HG02840 (cell line): ENCODE results near the gene POLR3K.
A peak's percentile ranks its signal among the peaks of the same experiment; 100 is the strongest.
"Not testable (repeated sequence)": the region's sequence is repeated elsewhere in the genome, so short reads cannot be mapped to it uniquely, and the experiment has no call there.

ENCODE experiments used
- ATAC-seq: cut with Tn5 transposase; IDR thresholded peaks from one replicate; pipeline ENCODE4 v1.9.1; 2021; ENCODE audit warnings: mild to moderate bottlenecking, moderate library complexity, moderate number of reproducible peaks; ENCODE audit not compliant: unreplicated experiment, low FRiP score

POLR3K gene

GRCh38 chr16:47234-47633 lies 6.2 kb downstream of the POLR3K start:
- no peak for ATAC-seq

DNA sequence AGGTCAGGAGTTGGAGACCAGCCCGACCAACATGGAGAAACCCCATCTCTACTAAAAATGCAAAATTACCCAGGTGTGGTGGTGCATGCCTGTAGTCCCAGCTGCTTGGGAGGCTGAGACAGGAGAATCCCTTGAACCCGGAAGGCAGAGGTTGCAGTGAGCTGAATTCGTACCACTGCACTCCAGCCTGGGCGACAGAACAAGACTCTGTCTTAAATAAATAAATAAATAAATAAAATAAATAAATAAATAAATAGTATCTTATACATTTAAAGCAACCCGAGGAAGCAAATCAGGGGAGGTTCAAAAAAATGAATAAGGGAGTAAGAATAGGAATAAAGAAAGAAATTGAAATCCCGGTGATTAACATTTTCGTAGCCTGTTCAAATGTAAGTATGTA lies 6.9 kb downstream of the POLR3K start:
- not testable (repeated sequence) for ATAC-seq

DNA sequence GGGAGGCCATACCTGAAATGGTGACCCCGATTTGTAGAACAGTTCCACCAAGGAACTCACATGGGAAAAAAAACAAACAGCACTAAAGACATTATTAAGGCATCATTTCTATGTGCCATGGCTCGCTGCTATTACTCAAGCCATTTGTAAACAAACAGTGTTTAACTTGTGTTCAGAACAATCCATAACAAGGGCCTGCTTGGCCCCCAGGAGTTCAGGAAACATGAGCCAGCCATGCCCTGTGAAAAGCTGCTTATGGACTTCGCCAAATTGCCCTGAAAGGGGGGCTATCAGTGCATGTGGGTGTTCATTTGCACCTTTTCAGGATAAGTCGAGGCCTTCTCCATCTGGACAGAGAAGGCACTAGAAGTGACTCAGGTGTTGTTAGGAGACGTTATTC lies 8.0 kb downstream of the POLR3K start:
- no peak for ATAC-seq

- no peak for ATAC-seq
These were observed 8.8 kb downstream of the POLR3K start for GRCh38 chr16:44655-45054.

GRCh38 chr16:43294-43693 lies 10.1 kb downstream of the POLR3K start:
- ATAC-seq = no peak

- ATAC-seq = no peak
These were observed 10.7 kb downstream of the POLR3K start for GRCh38 chr16:42691-43090.

DNA sequence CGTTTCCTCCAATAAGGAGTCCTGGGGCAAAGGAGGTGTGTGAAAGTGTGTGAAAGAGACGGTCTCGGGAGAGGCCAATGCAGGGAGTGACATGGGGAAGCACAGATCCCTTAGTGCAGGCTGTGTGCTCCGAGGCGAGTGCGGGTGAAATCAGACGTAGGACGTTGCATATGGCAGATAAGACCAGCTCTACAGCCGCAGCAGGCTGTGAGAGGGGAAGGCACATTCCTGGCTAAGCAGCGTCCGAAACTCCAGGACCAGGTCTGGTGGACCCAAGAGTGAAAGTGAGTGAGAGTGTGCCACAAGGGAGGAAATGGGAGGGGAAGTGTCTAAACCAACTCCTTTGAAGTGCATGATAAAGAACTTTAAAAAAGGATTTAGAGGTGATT lies 11.3 kb downstream of the POLR3K start:
- ATAC-seq = no peak

- no peak for ATAC-seq
These were observed 11.9 kb downstream of the POLR3K start for GRCh38 chr16:41439-42068.

- ATAC-seq = peak; percentile 71
These were observed 14.2 kb downstream of the POLR3K start for GRCh38 chr16:38941-39892.

GRCh38 chr16:38206-38605 lies 15.2 kb downstream of the POLR3K start:
- ATAC-seq = not testable (repeated sequence)

DNA sequence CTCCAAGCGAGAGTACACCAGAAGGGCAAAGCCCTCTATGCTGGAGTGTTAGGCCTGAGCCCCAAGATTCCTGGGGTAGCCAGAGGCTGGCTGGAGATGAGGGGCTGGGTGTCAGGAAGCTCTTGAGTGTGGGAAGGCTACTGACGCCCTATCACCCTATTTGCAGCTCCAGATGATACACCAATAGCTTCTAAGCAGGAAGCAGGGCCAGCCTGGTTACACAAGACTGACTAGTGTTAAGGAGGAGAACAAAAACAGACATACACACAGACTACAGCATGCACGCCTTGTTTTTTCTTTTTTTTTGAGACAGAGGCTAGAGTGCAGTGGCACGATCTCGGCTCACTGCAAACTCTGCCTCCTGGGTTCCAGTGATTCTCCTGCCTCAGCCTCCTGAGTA lies 15.9 kb downstream of the POLR3K start:
- ATAC-seq = no peak

DNA sequence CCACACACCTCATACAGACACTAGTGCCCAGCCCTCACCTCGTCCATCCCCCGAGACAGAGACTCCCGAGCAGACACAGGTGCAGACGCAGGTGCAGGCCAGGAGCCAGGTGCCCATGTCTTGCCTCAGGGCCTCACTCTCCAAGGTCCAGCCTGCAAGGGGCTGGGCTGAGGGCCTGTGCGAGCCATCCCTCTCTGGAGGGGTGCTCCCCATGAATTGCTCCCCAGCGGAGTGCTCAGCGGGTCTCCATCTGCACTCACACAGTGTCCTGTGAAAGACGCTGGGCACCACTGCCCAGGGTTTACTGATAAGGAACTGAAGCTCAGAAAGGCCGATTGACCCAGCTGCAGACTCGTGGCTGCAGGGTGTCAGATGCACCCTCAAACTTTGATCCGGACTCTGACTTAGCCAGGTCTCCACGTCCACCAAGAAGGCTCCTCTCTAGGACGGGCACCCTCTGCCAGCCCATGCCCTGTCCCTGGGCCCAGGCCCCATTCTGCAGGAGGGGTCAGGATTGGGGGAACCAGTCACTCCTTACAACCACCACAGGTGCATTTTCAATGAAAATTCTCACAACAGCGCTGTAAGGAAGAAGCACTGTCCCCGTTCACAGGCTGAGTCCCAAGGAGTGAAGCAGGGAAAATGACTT lies 16.9 kb downstream of the POLR3K start:
- ATAC-seq = no peak

DNA sequence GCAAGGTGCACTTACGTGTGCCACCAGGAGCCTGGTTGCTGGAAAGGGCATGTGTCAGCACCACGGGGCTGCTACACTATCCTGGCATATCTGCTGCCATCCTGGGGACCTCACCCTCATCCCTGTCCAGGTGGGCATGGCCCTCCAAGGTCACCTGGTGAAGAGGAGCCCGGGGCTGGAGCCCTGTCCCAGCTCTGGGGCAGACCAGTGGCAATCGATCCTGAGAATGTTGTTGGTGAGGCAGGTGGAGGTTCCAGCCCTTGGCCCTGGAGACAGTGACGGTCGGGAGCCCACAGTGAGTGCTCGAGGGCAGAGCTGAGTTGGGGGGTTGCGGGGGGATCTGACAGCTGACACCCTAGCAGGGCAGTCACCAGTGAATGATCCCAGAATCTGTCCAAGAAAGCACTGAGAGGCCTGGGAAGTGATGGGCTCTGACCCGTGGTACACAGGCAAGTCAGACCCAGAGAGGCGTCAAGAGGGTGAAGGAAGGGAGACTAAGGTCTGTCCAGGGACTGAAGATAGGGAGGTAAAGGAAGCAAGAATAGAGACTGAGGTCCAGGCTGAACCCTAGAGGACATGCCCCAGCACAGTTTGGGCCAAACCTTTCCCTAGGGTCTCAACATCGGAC lies 17.6 kb downstream of the POLR3K start:
- no peak for ATAC-seq

GRCh38 chr16:35011-35677 lies 18.3 kb downstream of the POLR3K start:
- no peak for ATAC-seq

- no peak for ATAC-seq
These were observed 18.8 kb downstream of the POLR3K start for GRCh38 chr16:34648-34987.

DNA sequence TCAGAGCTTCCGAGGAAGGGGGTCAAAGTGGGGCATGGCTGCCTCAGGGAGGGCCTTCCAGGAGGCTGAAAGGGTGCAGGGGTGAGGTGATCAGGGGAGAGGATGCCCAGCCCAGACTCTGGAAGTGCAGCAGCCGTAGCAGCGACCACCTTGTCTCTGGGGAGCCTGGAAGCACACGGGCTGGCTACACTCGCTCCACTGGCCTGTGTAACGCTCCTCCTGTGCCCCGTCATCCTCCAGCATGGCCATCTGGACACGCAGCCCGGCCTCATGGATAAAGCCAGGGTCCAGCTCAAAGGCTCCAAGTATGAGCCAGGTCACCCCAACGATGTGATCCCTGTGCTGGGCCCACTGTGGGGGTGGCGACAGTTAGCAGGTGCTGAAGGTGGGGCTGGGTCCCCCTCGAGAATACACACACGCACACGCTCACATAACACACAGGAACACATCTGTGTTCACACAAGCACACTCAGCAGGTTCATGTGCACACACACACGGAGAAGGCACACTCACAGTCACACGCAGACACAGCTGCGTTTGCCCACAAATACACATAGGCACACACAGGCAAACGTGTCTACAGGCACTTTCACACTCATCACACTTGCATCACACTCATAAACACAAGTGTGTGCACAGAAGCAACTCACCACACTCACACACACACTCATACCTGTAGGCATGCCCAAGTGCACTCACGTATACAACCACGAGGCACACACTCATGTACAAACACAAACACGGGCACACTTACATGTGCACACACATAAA lies 19.3 kb downstream of the POLR3K start:
- ATAC-seq = no peak

DNA sequence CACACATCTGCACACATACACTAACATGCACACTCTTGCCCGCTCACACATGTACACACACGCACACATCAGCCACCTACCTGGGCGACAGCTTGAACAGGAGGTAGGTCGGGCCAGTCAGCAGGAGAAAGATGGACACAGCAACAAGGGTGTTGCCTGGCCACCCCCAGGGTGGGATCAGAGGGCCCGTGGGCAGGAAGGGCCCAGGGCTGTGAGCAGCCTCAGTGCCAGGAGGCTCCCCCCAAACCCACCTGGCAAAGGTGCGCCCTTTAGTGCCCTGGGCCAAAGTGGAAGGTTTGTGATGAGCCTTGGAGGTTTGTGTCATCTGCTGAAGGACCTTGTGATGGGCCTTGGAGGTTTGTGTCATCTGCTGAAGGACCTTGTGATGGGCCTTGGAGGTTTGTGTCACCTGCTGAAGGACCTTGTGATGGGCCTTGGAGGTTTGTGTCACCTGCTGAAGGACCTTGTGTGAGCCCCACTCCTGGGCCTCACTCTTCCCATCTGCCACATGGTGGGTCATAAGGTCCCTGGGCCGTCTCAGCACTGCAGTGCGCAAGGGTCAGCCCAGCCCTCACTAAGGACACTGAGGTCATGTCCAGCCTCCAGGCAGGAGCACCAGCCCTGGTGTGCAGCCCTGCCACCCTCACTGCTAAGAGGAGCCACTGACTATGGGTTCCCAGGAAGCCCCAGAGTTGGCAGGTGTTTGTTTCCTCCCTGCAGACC lies 20.1 kb downstream of the POLR3K start:
- ATAC-seq = not testable (repeated sequence)

- not testable (repeated sequence) for ATAC-seq
These were observed 22.8 kb downstream of the POLR3K start for GRCh38 chr16:30627-31026.

GRCh38 chr16:25926-26348 lies 27.5 kb downstream of the POLR3K start:
- ATAC-seq = not testable (repeated sequence)
